ENCODE data around the gene RAD51AP1. TPM values are rescaled to one million over a fixed set of nuclear protein-coding genes. Genes with fewer than 3 reads are reported as not detected.

RAD51AP1 gene
- polyA plus RNA-seq, 1 donor from 2014 or later = 6.6 TPM

DNA sequence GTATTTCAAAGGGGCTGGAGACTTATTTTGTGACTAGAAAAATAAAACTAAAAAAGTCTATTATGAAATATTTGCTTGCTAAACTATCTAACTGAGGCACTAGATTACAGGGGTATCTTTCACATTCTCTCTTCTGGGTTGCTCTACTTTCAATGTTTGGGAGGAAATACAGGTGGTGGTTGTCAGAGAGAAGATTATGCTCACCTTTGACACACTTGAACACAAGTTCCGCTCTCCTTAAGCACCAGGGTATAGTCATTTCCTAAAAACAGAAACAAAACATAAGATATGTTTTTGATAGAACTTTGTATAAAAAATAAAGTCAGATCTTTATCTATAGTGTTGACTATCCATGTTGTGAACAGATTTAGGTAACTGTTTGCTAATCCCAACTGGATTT, 47.7 kb upstream of the RAD51AP1 start:
- H3K9me3 ChIP-seq (ENCODE audit: low read length) = no peaks in the 10 kb centered on the region
- H3K27me3 ChIP-seq (ENCODE audit: insufficient read depth, low read depth, low read length) = no peaks in the 10 kb centered on the region
- H3K9me2 ChIP-seq (ENCODE audit: insufficient read depth, low read length) = no peaks in the 10 kb centered on the region
- H3K9ac ChIP-seq (ENCODE audit: low read length) = no peak overlapping the region
- H2AFZ ChIP-seq (ENCODE audit: low read depth, low read length) = no peak overlapping the region
- TF ChIP-seq TAF1 (IDR thresholded peaks at IDR 0.05; ENCODE audit: low read depth) (no peak), SMC3 (conservative IDR thresholded peaks at IDR 0.05; ENCODE audit: poor library complexity) (no peak), EZH2 (IDR thresholded peaks at IDR 0.05; ENCODE audit: borderline replicate concordance, insufficient read depth, low read length, poor library complexity, severe bottlenecking) (no peak), POLR2AphosphoS5 (IDR thresholded peaks at IDR 0.05) (no peak), MXI1 (conservative IDR thresholded peaks at IDR 0.05; ENCODE audit: poor library complexity, severe bottlenecking) (no peak), EP300 (conservative IDR thresholded peaks at IDR 0.05; ENCODE audit: poor library complexity, severe bottlenecking) (no peak), RAD21 (conservative IDR thresholded peaks at IDR 0.05) (no peak)
- TF ChIP-seq, protein P1, sequence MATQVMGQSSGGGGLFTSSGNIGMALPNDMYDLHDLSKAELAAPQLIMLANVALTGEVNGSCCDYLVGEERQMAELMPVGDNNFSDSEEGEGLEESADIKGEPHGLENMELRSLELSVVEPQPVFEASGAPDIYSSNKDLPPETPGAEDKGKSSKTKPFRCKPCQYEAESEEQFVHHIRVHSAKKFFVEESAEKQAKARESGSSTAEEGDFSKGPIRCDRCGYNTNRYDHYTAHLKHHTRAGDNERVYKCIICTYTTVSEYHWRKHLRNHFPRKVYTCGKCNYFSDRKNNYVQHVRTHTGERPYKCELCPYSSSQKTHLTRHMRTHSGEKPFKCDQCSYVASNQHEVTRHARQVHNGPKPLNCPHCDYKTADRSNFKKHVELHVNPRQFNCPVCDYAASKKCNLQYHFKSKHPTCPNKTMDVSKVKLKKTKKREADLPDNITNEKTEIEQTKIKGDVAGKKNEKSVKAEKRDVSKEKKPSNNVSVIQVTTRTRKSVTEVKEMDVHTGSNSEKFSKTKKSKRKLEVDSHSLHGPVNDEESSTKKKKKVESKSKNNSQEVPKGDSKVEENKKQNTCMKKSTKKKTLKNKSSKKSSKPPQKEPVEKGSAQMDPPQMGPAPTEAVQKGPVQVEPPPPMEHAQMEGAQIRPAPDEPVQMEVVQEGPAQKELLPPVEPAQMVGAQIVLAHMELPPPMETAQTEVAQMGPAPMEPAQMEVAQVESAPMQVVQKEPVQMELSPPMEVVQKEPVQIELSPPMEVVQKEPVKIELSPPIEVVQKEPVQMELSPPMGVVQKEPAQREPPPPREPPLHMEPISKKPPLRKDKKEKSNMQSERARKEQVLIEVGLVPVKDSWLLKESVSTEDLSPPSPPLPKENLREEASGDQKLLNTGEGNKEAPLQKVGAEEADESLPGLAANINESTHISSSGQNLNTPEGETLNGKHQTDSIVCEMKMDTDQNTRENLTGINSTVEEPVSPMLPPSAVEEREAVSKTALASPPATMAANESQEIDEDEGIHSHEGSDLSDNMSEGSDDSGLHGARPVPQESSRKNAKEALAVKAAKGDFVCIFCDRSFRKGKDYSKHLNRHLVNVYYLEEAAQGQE (IDR thresholded peaks at IDR 0.05; ENCODE audit: borderline replicate concordance) = no peak
- TF ChIP-seq, protein P2, sequence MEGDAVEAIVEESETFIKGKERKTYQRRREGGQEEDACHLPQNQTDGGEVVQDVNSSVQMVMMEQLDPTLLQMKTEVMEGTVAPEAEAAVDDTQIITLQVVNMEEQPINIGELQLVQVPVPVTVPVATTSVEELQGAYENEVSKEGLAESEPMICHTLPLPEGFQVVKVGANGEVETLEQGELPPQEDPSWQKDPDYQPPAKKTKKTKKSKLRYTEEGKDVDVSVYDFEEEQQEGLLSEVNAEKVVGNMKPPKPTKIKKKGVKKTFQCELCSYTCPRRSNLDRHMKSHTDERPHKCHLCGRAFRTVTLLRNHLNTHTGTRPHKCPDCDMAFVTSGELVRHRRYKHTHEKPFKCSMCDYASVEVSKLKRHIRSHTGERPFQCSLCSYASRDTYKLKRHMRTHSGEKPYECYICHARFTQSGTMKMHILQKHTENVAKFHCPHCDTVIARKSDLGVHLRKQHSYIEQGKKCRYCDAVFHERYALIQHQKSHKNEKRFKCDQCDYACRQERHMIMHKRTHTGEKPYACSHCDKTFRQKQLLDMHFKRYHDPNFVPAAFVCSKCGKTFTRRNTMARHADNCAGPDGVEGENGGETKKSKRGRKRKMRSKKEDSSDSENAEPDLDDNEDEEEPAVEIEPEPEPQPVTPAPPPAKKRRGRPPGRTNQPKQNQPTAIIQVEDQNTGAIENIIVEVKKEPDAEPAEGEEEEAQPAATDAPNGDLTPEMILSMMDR (IDR thresholded peaks at IDR 0.05; ENCODE audit: poor library complexity, severe bottlenecking) = no peak
- no peak overlapping the region for H3K4me3 ChIP-seq (ENCODE audit: low read length)
- H3K27ac ChIP-seq (ENCODE audit: low read length) = no peak overlapping the region
- peaks cover 3% of the 10 kb centered on the region for H3K36me3 ChIP-seq (ENCODE audit: insufficient read depth, low read length)
- no peaks in the 10 kb centered on the region for H4K20me1 ChIP-seq (ENCODE audit: insufficient read depth)
- no peaks in the 10 kb centered on the region for H3K79me2 ChIP-seq (replicated peaks; ENCODE audit: insufficient read depth, low read length)
- H3K4me2 ChIP-seq (ENCODE audit: low read length) = no peak overlapping the region
- H3F3A ChIP-seq (ENCODE audit: insufficient read depth, low read length, poor library complexity, severe bottlenecking) = no peaks in the 10 kb centered on the region

DNA sequence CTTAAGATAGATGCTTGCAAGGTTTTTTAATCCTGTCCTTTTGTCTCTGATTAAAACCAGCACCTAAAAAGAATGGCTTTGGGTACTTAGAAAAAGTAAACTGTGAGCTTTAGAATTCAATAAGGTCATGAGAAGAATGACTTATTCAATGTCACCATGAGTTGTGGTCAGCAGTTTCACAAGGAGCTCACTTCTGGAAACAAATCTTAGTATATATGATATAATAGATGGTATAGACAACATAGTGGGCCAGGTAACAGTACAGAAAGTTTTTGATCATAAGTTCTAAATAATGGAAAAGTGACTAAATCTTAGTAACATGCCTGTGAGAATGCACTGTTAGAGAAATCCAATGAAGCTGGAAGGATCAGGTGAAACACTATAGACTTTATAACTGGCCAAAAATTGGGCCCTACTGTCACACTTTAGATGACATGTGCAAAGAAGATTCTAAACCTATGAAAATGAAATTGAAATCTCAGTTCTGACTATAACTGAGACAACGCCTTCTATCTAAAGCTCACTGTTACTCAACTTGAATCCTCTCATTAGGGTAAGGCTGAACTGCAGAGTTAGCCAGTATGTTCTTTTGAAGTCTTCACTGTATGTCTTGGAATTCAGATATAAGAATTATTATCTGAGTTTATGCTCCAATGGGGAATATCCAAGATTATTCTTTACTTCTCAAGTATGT, 42.4 kb upstream of the RAD51AP1 start:
- Histone ChIP-seq H3K9ac (ENCODE audit: low read length) (no peak overlapping the region), H3K9me3 (ENCODE audit: low read length) (no peaks in the 10 kb centered on the region), H3K27ac (ENCODE audit: low read length) (no peak overlapping the region), H3K9me2 (ENCODE audit: insufficient read depth, low read length) (no peaks in the 10 kb centered on the region), H3F3A (ENCODE audit: insufficient read depth, low read length, poor library complexity, severe bottlenecking) (no peaks in the 10 kb centered on the region), H3K4me2 (ENCODE audit: low read length) (no peak overlapping the region), H4K20me1 (ENCODE audit: insufficient read depth) (no peaks in the 10 kb centered on the region), H3K27me3 (ENCODE audit: insufficient read depth, low read depth, low read length) (no peaks in the 10 kb centered on the region), H3K4me3 (ENCODE audit: low read length) (no peak overlapping the region), H2AFZ (ENCODE audit: low read depth, low read length) (no peak overlapping the region), H3K36me3 (ENCODE audit: insufficient read depth, low read length) (no peaks in the 10 kb centered on the region), H3K79me2 (replicated peaks; ENCODE audit: insufficient read depth, low read length) (no peaks in the 10 kb centered on the region)
- TF ChIP-seq TAF1 (IDR thresholded peaks at IDR 0.05; ENCODE audit: low read depth) = no peak
- no peak for TF ChIP-seq RAD21 (conservative IDR thresholded peaks at IDR 0.05)
- no peak for TF ChIP-seq EZH2 (IDR thresholded peaks at IDR 0.05; ENCODE audit: borderline replicate concordance, insufficient read depth, low read length, poor library complexity, severe bottlenecking)
- TF ChIP-seq SMC3 (conservative IDR thresholded peaks at IDR 0.05; ENCODE audit: poor library complexity) = no peak
- no peak for TF ChIP-seq EP300 (conservative IDR thresholded peaks at IDR 0.05; ENCODE audit: poor library complexity, severe bottlenecking)
- no peak for TF ChIP-seq POLR2AphosphoS5 (IDR thresholded peaks at IDR 0.05)
- TF ChIP-seq, protein P1 (IDR thresholded peaks at IDR 0.05; ENCODE audit: borderline replicate concordance) = no peak
- no peak for TF ChIP-seq MXI1 (conservative IDR thresholded peaks at IDR 0.05; ENCODE audit: poor library complexity, severe bottlenecking)
- TF ChIP-seq, protein P2 (IDR thresholded peaks at IDR 0.05; ENCODE audit: poor library complexity, severe bottlenecking) = no peak

All from neural cell (in vitro differentiated cells).